Activated T-helper 1 cell treated with Interleukin-2 at 50 U/mL for 16 hours (primary cell): ENCODE results near the gene COG8.
A peak's percentile ranks its signal among the peaks of the same experiment; 100 is the strongest.

Experiments used
- DNase-seq: peaks from one replicate; pipeline ENCODE4 v3.0.0-alpha.2; 2020; ENCODE audit warnings: low read depth

COG8 gene

GRCh38 chr16:69346683-69347082, 7.3 kb upstream of the COG8 start:
- no peak for DNase-seq

- DNase-seq, result no peak
Measured at GRCh38 chr16:69345923-69346322, 6.6 kb upstream of the COG8 start.

GRCh38 chr16:69344171-69344570, 4.8 kb upstream of the COG8 start:
- no peak for DNase-seq

- DNase-seq, result no peak
Measured at GRCh38 chr16:69340095-69340644, 806 bp upstream of the COG8 start.

GRCh38 chr16:69338557-69339288, 641 bp downstream of the COG8 start:
- DNase-seq, result no peak

GRCh38 chr16:69334696-69335095, 4.7 kb downstream of the COG8 start:
- DNase-seq, result no peak

- peak; percentile 78 for DNase-seq
Measured at GRCh38 chr16:69330286-69331109, 8.9 kb downstream of the COG8 start, which contains the start of gene PDF. TSS of gene PDF (minus strand) at chr16:69330588. CDS start at chr16:69330570, 18 bp downstream.

- DNase-seq, result peak; percentile 35
Measured at GRCh38 chr16:69329369-69330285, 9.7 kb downstream of the COG8 start.

- no peak for DNase-seq
Measured at GRCh38 chr16:69328854-69329316, 10.5 kb downstream of the COG8 start.

- no peak for DNase-seq
Measured at GRCh38 chr16:69327585-69328310, 11.6 kb downstream of the COG8 start.

GRCh38 chr16:69326172-69326873, 13.0 kb downstream of the COG8 start:
- DNase-seq, result no peak

GRCh38 chr16:69325784-69326171, 13.6 kb downstream of the COG8 start:
- no peak for DNase-seq

- DNase-seq, result no peak
Measured at GRCh38 chr16:69324585-69325253, 14.6 kb downstream of the COG8 start.

- no peak for DNase-seq
Measured at GRCh38 chr16:69324013-69324531, 15.3 kb downstream of the COG8 start.

- DNase-seq, result no peak
Measured at GRCh38 chr16:69323415-69323814, 15.9 kb downstream of the COG8 start.

- DNase-seq, result no peak
Measured at GRCh38 chr16:69322343-69322742, 17.0 kb downstream of the COG8 start.

GRCh38 chr16:69321080-69321479, 18.3 kb downstream of the COG8 start:
- no peak for DNase-seq

GRCh38 chr16:69320740-69321073, 18.7 kb downstream of the COG8 start:
- no peak for DNase-seq

GRCh38 chr16:69319826-69320739, 19.3 kb downstream of the COG8 start:
- no peak for DNase-seq
